Smooth muscle cell (in vitro differentiated cells): Measurements from ENCODE around the gene KIF4B. TPM values are rescaled to one million over a fixed set of nuclear protein-coding genes. Genes with fewer than 3 reads are reported as not detected.

Source experiments
- DNase-seq: peaks from one replicate; lab custom pipeline; 2025; ENCODE audit not compliant: unreplicated experiment; lab: John Stamatoyannopoulos, UW
- H2AFZ ChIP-seq: fragments of 200-600 bp; sonication (generic); 2 replicates; pipeline ENCODE4 v1.6.0; 2016; ENCODE audit warnings: antibody characterized with exemption, low read depth, mild to moderate bottlenecking
- H3F3A ChIP-seq: fragments of 200-600 bp; sonication (generic); 2 replicates; pipeline ENCODE4 v1.6.0; 2017; ENCODE audit warnings: antibody characterized with exemption, low read depth
- H3K27ac ChIP-seq: fragments of 200-600 bp; sonication (generic); 2 replicates; pipeline ENCODE4 v1.5.1; 2016; ENCODE audit warnings: low read depth, mild to moderate bottlenecking
- H3K27me3 ChIP-seq: fragments of 200-600 bp; sonication (generic); 2 replicates; pipeline ENCODE4 v1.6.1; 2016; ENCODE audit warnings: low read depth, mild to moderate bottlenecking
- H3K36me3 ChIP-seq: fragments of 200-600 bp; sonication (generic); 2 replicates; pipeline ENCODE4 v1.5.1; 2016; ENCODE audit warnings: low read depth
- H3K4me1 ChIP-seq: fragments of 200-600 bp; sonication (generic); 2 replicates; pipeline ENCODE4 v1.5.1; 2016; ENCODE audit warnings: low read depth
- H3K4me2 ChIP-seq: fragments of 200-600 bp; sonication (generic); 2 replicates; pipeline ENCODE4 v1.6.0; 2016; ENCODE audit warnings: mild to moderate bottlenecking
- H3K4me3 ChIP-seq: fragments of 200-600 bp; sonication (generic); 2 replicates; pipeline ENCODE4 v1.5.1; 2016; ENCODE audit warnings: mild to moderate bottlenecking
- H3K79me2 ChIP-seq: fragments of 200-600 bp; sonication (generic); 2 replicates; pipeline ENCODE4 v1.6.0; 2016; ENCODE audit warnings: low read depth, mild to moderate bottlenecking
- H3K9ac ChIP-seq: fragments of 200-600 bp; sonication (generic); 2 replicates; pipeline ENCODE4 v1.6.0; 2016; ENCODE audit warnings: low read depth
- H3K9me3 ChIP-seq: fragments of 200-600 bp; sonication (generic); replicated peaks from 2 replicates; pipeline ENCODE4 v1.5.1; 2016; ENCODE audit warnings: low read depth
- H4K20me1 ChIP-seq: fragments of 200-600 bp; sonication (generic); 2 replicates; pipeline ENCODE4 v1.6.0; 2016; ENCODE audit warnings: low read depth
- WGBS: methylation state at CpG from one replicate; pipeline ENCODE4 v1.1.7; 2016; ENCODE audit warnings: low lambda C conversion rate; 5-methylcytosine and 5-hydroxymethylcytosine counted together
- polyA plus RNA-seq: library from polyadenylated mRNA; unstranded; fragments of >200 nt; fragmentation: Nextera tagmentation; extraction: Ambion mirVana; gene quantifications from 2 replicates; pipeline ENCODE4 v1.2.1, GENCODE V29; 2016
- total RNA-seq: library from RNA; depleted of rRNA; stranded (reverse); fragments of >200 nt; gene quantifications from 2 replicates; pipeline ENCODE4 v1.2.3, GENCODE V29; 2014
- TF ChIP-seq, protein P1 (sequence below): fragments of 200-600 bp; sonication (generic); IDR thresholded peaks from 2 replicates; pipeline ENCODE4 v1.5.1; 2017; ENCODE audit warnings: borderline replicate concordance, mild to moderate bottlenecking, antibody characterized with exemption; ENCODE audit not compliant: insufficient read depth, poor library complexity, severe bottlenecking

The KIF4B gene
- total and polyA plus RNA-seq, 2 experiments from 2014 or later: not detected

DNA sequence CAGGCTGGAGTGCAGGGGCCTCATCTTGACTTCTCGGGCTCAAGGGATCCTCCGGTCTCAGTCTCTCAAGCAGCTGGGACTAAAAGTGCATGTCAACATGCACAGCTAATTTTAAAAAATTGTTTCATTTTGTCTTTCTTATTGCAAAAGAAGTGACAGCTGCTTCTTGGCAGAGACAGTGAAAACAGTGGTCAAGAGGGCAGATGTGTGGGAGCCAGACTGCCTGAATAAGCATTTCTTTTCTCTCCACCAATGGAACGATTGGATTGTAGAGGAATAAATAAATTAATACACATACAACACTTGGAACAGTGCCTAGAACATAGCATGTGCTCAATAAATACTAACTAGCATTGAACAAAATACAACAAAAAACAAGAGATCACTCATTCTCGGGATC, 27.4 kb upstream of the KIF4B start:
- no peaks in the 10 kb centered on the region for H3K9me3 ChIP-seq
- H3K4me2 ChIP-seq: no peak overlapping the region
- H3K79me2 ChIP-seq: no peaks in the 10 kb centered on the region
- 90% methylated on average over 4 of the region's 4 CpGs for WGBS
- H3K36me3 ChIP-seq: no peaks in the 10 kb centered on the region
- H4K20me1 ChIP-seq: no peaks in the 10 kb centered on the region
- H3K9ac ChIP-seq: no peak overlapping the region
- no peak overlapping the region for H3K27ac ChIP-seq
- H3K27me3 ChIP-seq: no peaks in the 10 kb centered on the region
- no peak for DNase-seq
- no peaks in the 10 kb centered on the region for H3K4me1 ChIP-seq
- H2AFZ ChIP-seq: no peak overlapping the region
- H3F3A ChIP-seq: no peaks in the 10 kb centered on the region
- no peak overlapping the region for H3K4me3 ChIP-seq
- TF ChIP-seq, protein P1, sequence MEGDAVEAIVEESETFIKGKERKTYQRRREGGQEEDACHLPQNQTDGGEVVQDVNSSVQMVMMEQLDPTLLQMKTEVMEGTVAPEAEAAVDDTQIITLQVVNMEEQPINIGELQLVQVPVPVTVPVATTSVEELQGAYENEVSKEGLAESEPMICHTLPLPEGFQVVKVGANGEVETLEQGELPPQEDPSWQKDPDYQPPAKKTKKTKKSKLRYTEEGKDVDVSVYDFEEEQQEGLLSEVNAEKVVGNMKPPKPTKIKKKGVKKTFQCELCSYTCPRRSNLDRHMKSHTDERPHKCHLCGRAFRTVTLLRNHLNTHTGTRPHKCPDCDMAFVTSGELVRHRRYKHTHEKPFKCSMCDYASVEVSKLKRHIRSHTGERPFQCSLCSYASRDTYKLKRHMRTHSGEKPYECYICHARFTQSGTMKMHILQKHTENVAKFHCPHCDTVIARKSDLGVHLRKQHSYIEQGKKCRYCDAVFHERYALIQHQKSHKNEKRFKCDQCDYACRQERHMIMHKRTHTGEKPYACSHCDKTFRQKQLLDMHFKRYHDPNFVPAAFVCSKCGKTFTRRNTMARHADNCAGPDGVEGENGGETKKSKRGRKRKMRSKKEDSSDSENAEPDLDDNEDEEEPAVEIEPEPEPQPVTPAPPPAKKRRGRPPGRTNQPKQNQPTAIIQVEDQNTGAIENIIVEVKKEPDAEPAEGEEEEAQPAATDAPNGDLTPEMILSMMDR: no peak

DNA sequence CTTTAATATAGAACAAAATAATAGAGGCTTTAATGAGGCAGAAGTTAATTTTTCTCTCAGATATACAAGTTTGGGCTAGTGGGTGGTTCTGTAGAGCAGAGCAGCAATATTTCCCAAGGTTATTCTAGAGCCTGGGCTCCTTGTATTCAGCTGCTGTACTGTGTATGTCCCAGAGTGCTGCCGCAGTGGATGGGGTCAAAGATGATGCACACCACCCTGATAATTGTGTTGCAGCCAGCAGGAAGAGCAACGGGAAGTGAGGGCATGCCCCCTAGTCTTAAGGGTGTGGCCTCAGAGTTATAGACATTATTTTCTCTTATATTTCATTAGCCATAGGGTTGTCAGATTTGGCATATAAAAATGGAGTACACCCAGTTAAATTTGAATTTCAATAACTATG, 23.9 kb upstream of the KIF4B start:
- Histone ChIP-seq H3K79me2 (no peaks in the 10 kb centered on the region), H3K4me3 (no peak overlapping the region), H3K27me3 (no peaks in the 10 kb centered on the region), H3K9me3 (no peaks in the 10 kb centered on the region), H3K4me2 (no peak overlapping the region), H3F3A (no peaks in the 10 kb centered on the region), H2AFZ (no peak overlapping the region), H4K20me1 (no peaks in the 10 kb centered on the region), H3K36me3 (no peaks in the 10 kb centered on the region), H3K4me1 (no peaks in the 10 kb centered on the region), H3K27ac (no peak overlapping the region), H3K9ac (no peak overlapping the region)
- no peak for DNase-seq
- 69% methylated on average over 2 of the region's 2 CpGs for WGBS
- TF ChIP-seq, protein P1: no peak

DNA sequence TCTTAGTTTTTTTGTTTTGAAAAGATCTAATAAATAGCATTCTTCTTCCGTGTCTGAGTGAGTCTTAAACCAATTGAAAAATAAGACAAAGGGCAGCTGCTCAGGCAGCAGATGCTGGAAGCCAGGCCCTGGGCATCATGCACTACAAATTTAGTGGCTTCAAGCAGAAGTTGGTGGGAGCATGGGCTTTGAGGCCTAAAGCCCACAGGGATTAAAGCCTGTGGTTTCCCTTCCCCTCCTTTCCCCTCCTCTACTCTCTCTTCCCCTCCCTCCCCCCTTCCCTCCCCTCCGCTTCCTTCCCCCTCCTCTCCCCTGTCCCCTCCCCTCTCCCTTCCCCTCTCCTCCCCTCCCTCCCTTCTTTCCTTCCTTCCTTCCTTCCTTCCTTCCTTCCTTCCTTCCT, 20.1 kb upstream of the KIF4B start:
- Histone ChIP-seq H3K4me3 (no peak overlapping the region), H3F3A (no peaks in the 10 kb centered on the region), H4K20me1 (no peaks in the 10 kb centered on the region), H3K4me1 (no peaks in the 10 kb centered on the region), H3K27me3 (no peaks in the 10 kb centered on the region), H3K4me2 (no peak overlapping the region), H3K36me3 (no peaks in the 10 kb centered on the region), H3K9me3 (no peaks in the 10 kb centered on the region), H3K79me2 (no peaks in the 10 kb centered on the region), H3K9ac (no peak overlapping the region), H2AFZ (no peak overlapping the region), H3K27ac (no peak overlapping the region)
- TF ChIP-seq, protein P1: no peak
- no peak for DNase-seq
- WGBS: 66% methylated on average over 1 of the region's 2 CpGs

DNA sequence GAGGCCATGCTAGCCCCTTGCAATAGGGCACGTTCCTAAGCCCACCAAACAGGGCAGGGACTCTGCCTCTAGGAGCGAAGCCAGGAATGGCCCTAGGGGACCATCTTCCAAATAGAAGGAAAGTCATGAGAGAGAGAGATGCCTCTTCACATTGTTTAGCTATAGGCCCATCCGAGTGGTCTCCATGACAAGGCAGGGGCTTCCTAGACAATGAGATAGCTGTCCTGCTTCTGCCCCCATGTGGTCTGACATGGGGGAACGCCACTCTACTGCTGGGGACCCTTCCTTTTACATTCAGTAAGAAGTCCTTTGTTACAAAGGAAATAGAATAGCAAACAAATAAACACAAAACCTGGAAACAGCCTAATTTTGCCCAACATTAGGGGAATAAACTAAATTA, 17.9 kb upstream of the KIF4B start:
- no peaks in the 10 kb centered on the region for H3K36me3 ChIP-seq
- H3K4me2 ChIP-seq: no peak overlapping the region
- no peaks in the 10 kb centered on the region for H4K20me1 ChIP-seq
- H3K27ac ChIP-seq: no peak overlapping the region
- TF ChIP-seq, protein P1: no peak
- no peaks in the 10 kb centered on the region for H3K4me1 ChIP-seq
- no peaks in the 10 kb centered on the region for H3K79me2 ChIP-seq
- no peaks in the 10 kb centered on the region for H3F3A ChIP-seq
- no peak for DNase-seq
- 69% methylated on average over 4 of the region's 4 CpGs for WGBS
- no peaks in the 10 kb centered on the region for H3K9me3 ChIP-seq
- H3K4me3 ChIP-seq: no peak overlapping the region
- H2AFZ ChIP-seq: no peak overlapping the region
- no peaks in the 10 kb centered on the region for H3K27me3 ChIP-seq
- no peak overlapping the region for H3K9ac ChIP-seq
